Measurements from ENCODE around the gene SHISA8. TPM values are rescaled to one million over a fixed set of nuclear protein-coding genes. Genes with fewer than 3 reads are reported as not detected.

Gene SHISA8
- total and polyA plus RNA-seq, 10 of the 15 experiments (the other 5 are each of a cell fraction or from before 2014, with no cell fraction given) = 0.06 to 10.1 (median 0.25) TPM

- TF ChIP-seq POLR2AphosphoS2 (IDR thresholded peaks at IDR 0.05; ENCODE audit: low read depth, low read length) (peak; percentile 89), CREB1 (IDR thresholded peaks at IDR 0.05; ENCODE audit: low read depth) (no peak), LARP7 (IDR thresholded peaks at IDR 0.05) (no peak), SPI1 (IDR thresholded peaks at IDR 0.05; ENCODE audit: borderline replicate concordance, insufficient read depth, low read depth, low read length) (peak; percentile 88), CHD2 (IDR thresholded peaks at IDR 0.05; ENCODE audit: borderline replicate concordance, low read depth, low read length) (peak; percentile 24; the same call in 1 of the 2 replicates)
- TF ChIP-seq, protein P1, sequence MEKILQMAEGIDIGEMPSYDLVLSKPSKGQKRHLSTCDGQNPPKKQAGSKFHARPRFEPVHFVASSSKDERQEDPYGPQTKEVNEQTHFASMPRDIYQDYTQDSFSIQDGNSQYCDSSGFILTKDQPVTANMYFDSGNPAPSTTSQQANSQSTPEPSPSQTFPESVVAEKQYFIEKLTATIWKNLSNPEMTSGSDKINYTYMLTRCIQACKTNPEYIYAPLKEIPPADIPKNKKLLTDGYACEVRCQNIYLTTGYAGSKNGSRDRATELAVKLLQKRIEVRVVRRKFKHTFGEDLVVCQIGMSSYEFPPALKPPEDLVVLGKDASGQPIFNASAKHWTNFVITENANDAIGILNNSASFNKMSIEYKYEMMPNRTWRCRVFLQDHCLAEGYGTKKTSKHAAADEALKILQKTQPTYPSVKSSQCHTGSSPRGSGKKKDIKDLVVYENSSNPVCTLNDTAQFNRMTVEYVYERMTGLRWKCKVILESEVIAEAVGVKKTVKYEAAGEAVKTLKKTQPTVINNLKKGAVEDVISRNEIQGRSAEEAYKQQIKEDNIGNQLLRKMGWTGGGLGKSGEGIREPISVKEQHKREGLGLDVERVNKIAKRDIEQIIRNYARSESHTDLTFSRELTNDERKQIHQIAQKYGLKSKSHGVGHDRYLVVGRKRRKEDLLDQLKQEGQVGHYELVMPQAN (conservative IDR thresholded peaks at IDR 0.05) = no peak
- TF ChIP-seq, protein P2, sequence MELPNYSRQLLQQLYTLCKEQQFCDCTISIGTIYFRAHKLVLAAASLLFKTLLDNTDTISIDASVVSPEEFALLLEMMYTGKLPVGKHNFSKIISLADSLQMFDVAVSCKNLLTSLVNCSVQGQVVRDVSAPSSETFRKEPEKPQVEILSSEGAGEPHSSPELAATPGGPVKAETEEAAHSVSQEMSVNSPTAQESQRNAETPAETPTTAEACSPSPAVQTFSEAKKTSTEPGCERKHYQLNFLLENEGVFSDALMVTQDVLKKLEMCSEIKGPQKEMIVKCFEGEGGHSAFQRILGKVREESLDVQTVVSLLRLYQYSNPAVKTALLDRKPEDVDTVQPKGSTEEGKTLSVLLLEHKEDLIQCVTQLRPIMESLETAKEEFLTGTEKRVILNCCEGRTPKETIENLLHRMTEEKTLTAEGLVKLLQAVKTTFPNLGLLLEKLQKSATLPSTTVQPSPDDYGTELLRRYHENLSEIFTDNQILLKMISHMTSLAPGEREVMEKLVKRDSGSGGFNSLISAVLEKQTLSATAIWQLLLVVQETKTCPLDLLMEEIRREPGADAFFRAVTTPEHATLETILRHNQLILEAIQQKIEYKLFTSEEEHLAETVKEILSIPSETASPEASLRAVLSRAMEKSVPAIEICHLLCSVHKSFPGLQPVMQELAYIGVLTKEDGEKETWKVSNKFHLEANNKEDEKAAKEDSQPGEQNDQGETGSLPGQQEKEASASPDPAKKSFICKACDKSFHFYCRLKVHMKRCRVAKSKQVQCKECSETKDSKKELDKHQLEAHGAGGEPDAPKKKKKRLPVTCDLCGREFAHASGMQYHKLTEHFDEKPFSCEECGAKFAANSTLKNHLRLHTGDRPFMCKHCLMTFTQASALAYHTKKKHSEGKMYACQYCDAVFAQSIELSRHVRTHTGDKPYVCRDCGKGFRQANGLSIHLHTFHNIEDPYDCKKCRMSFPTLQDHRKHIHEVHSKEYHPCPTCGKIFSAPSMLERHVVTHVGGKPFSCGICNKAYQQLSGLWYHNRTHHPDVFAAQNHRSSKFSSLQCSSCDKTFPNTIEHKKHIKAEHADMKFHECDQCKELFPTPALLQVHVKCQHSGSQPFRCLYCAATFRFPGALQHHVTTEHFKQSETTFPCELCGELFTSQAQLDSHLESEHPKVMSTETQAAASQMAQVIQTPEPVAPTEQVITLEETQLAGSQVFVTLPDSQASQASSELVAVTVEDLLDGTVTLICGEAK (IDR thresholded peaks at IDR 0.05; ENCODE audit: borderline replicate concordance) = peak; percentile 36; the same call in 1 of the 2 replicates
These were observed 3.3 kb upstream of the SHISA8 start (continued) for GRCh38 chr22:41917903-41918791.
